Neural crest cell (in vitro differentiated cells): ENCODE data around the gene APOO. TPM values are rescaled to one million over a fixed set of nuclear protein-coding genes. Genes with fewer than 3 reads are reported as not detected.
A peak's percentile ranks its signal among the peaks of the same experiment; 100 is the strongest.

Experiments
- DNase-seq: peaks from one replicate; pipeline ENCODE4 v3.0.0; 2021; ENCODE audit warnings: low read depth, mixed read lengths, low spot score
- H3K27ac Mint-ChIP-seq: one replicate; pipeline ENCODE4 v1.8.0; 2021; ENCODE audit warnings: mild to moderate bottlenecking, mixed read lengths; ENCODE audit not compliant: unreplicated experiment
- H3K27me3 Mint-ChIP-seq: 2 replicates; pipeline ENCODE4 v1.8.0; 2021; ENCODE audit warnings: low read depth, mild to moderate bottlenecking, mixed read lengths
- H3K36me3 Mint-ChIP-seq: 2 replicates; pipeline ENCODE4 v1.8.0; 2021; ENCODE audit warnings: low read depth, mild to moderate bottlenecking, mixed read lengths
- H3K4me1 Mint-ChIP-seq: 2 replicates; pipeline ENCODE4 v1.8.0; 2021; ENCODE audit warnings: mixed read lengths
- H3K4me3 Mint-ChIP-seq: one replicate; pipeline ENCODE4 v1.8.0; 2021; ENCODE audit warnings: mild to moderate bottlenecking, mixed read lengths
- H3K9me3 Mint-ChIP-seq: 2 replicates; pipeline ENCODE4 v1.8.0; 2021; ENCODE audit warnings: mixed read lengths
- CTCF ChIP-seq: fragments of 200-600 bp; sonication (generic); conservative IDR thresholded peaks from 2 replicates; pipeline ENCODE4 v1.5.0; 2021; ENCODE audit warnings: antibody characterized with exemption, mild to moderate bottlenecking
- total RNA-seq: library from RNA; stranded (reverse); gene quantifications from 2 replicates; pipeline ENCODE4 v1.2.1, GENCODE V29; 2021

APOO gene
- total RNA-seq, 1 donor from 2014 or later: 91.0 TPM

GRCh38 chrX:23822841-23823240 is 84.9 kb downstream of the APOO start:
- no peak for DNase-seq
- no peak overlapping the region for H3K4me3 Mint-ChIP-seq
- no peaks in the 10 kb centered on the region for H3K36me3 Mint-ChIP-seq
- TF ChIP-seq CTCF: no peak
- H3K27ac Mint-ChIP-seq: peak overlapping the region; percentile 81
- no peaks in the 10 kb centered on the region for H3K27me3 Mint-ChIP-seq
- peaks cover 24% of the 10 kb centered on the region for H3K4me1 Mint-ChIP-seq
- H3K9me3 Mint-ChIP-seq: no peaks in the 10 kb centered on the region

- Mint-ChIP-seq H3K9me3 (no peaks in the 10 kb centered on the region), H3K4me3 (no peak overlapping the region), H3K36me3 (no peaks in the 10 kb centered on the region), H3K4me1 (peaks cover 22% of the 10 kb centered on the region), H3K27ac (peak overlapping the region; percentile 81), H3K27me3 (no peaks in the 10 kb centered on the region)
- TF ChIP-seq CTCF: no peak
- no peak for DNase-seq
Measured at GRCh38 chrX:23822397-23822796, 85.3 kb downstream of the APOO start.

GRCh38 chrX:23821847-23822246 is 85.9 kb downstream of the APOO start:
- no peak for TF ChIP-seq CTCF
- no peaks in the 10 kb centered on the region for H3K9me3 Mint-ChIP-seq
- peak overlapping the region; percentile 81 for H3K27ac Mint-ChIP-seq

GRCh38 chrX:23820235-23820782 is 87.4 kb downstream of the APOO start:
- Mint-ChIP-seq H3K9me3 (no peaks in the 10 kb centered on the region), H3K36me3 (no peaks in the 10 kb centered on the region), H3K4me1 (peaks cover 13% of the 10 kb centered on the region), H3K4me3 (no peak overlapping the region), H3K27ac (no peak overlapping the region), H3K27me3 (no peaks in the 10 kb centered on the region)
- no peak for TF ChIP-seq CTCF
- no peak for DNase-seq

More at GRCh38 chrX:23821847-23822246, 85.9 kb downstream of the APOO start:
- DNase-seq: no peak
- Mint-ChIP-seq H3K36me3 (no peaks in the 10 kb centered on the region), H3K4me3 (no peak overlapping the region), H3K27me3 (no peaks in the 10 kb centered on the region), H3K4me1 (peaks cover 22% of the 10 kb centered on the region)

- H3K4me1 Mint-ChIP-seq: peaks cover 17% of the 10 kb centered on the region
Measured at GRCh38 chrX:23819385-23820234, 88.1 kb downstream of the APOO start.

More at GRCh38 chrX:23819385-23820234, 88.1 kb downstream of the APOO start:
- Mint-ChIP-seq H3K36me3 (no peaks in the 10 kb centered on the region), H3K9me3 (no peaks in the 10 kb centered on the region), H3K4me3 (no peak overlapping the region), H3K27me3 (no peaks in the 10 kb centered on the region), H3K27ac (no peak overlapping the region)
- no peak for DNase-seq
- TF ChIP-seq CTCF: no peak
